Panc1 (cell line): Measurements from ENCODE around the gene ATF7.

Source experiments
- SIN3A ChIP-seq: IDR thresholded peaks from 2 replicates; pipeline ENCODE4 v1.6.1; 2012; ENCODE audit warnings: low read depth, mild to moderate bottlenecking, low read length, moderate library complexity, borderline replicate concordance; ENCODE audit not compliant: insufficient read depth
- TCF7L2 ChIP-seq: IDR thresholded peaks from 2 replicates; pipeline ENCODE4 v1.6.1; 2011; ENCODE audit warnings: mild to moderate bottlenecking, low read depth, low read length, inconsistent platforms
- TF ChIP-seq, protein P1 (sequence below): fragments of 450-650 bp; IDR thresholded peaks from 2 replicates; pipeline ENCODE4 v1.5.1; 2017; ENCODE audit warnings: mild to moderate bottlenecking

DNA sequence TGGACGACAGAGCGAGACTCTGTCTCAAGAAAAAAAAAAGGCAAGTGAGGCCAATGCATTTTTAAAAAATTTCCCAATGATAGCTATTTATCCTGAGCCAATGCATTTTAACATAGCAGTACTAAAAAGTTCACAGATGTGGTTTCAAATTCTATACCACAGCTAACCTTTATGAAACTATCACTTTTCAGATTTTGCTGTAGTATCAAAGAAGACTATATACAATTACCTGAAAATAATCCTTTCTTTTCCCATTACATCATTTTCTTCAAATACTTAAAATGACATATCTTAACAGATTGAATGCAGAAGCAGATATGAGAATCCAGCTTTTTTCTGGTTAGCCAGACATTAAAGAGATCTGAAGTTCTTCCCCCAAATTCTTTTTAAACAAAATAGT, 13.2 kb downstream of the ATF7 start:
- TF ChIP-seq TCF7L2 (no peak), SIN3A (no peak)
- TF ChIP-seq, protein P1, sequence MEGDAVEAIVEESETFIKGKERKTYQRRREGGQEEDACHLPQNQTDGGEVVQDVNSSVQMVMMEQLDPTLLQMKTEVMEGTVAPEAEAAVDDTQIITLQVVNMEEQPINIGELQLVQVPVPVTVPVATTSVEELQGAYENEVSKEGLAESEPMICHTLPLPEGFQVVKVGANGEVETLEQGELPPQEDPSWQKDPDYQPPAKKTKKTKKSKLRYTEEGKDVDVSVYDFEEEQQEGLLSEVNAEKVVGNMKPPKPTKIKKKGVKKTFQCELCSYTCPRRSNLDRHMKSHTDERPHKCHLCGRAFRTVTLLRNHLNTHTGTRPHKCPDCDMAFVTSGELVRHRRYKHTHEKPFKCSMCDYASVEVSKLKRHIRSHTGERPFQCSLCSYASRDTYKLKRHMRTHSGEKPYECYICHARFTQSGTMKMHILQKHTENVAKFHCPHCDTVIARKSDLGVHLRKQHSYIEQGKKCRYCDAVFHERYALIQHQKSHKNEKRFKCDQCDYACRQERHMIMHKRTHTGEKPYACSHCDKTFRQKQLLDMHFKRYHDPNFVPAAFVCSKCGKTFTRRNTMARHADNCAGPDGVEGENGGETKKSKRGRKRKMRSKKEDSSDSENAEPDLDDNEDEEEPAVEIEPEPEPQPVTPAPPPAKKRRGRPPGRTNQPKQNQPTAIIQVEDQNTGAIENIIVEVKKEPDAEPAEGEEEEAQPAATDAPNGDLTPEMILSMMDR = no peak
